AG08395 (cell line): ENCODE measurements around the gene PLEKHA7.
A peak's percentile ranks its signal among the peaks of the same experiment; 100 is the strongest.

Experiments used
- DNase-seq: peaks from one replicate; pipeline ENCODE4 v3.0.0; 2012; ENCODE audit warnings: mixed read lengths, low spot score

Gene PLEKHA7

DNA sequence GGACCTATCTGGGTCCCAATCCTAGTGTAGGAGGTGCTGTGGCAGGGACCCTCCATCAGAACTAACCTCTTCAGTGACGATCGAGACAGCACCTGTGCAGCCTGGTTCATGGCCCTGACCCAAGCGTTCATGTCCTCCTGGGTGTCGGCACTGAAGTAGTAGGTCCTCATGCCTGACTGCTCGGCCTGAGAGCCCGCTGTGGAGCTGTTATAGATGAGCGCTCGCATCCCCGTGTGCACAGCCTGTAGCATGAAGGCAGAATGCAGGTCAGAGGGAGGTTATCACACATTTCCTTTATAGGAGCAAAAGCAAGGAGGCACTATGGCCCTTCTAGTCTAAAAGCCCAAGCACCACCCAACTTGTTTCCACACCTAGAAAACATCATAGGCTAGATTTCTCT, 172.7 kb downstream of the PLEKHA7 start:
- no peak for DNase-seq

DNA sequence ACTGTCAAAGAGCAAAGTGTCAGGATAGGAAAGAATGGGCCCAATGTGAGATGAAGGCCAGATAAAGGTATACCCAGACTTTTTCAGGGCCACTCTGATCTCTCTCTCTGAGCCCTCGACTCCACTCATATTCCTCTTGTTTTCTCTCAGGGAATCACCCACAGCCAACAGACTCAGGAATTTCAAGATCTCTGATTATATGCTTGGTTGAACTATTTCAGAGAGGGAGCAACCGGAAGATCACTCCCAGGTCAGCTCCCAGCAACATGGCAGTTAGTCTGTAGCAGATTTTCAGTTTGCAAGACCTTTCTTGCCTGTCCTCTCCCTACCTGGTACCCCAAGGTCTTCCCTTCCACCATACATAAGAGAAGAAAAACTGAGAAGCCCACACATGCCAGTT, 173.3 kb downstream of the PLEKHA7 start:
- DNase-seq: no peak

DNA sequence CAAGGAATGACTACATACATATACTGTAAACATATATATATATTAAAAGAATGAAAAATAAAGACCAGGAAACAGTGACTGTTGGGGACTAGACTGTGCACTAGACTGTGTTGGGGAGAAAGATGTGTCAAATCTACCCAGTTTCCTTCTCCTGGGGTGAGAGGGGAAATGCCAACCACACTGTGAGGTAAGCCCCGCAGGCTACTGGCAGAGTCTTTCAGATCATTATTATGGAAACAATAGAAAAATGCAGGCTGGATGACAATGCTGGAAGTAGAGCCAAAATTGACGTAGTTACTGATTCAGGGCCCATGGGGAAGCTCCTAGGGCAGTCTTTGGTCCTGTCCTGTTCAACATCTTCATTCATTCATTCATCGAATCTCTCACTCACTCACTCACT, 174.4 kb downstream of the PLEKHA7 start:
- no peak for DNase-seq

DNA sequence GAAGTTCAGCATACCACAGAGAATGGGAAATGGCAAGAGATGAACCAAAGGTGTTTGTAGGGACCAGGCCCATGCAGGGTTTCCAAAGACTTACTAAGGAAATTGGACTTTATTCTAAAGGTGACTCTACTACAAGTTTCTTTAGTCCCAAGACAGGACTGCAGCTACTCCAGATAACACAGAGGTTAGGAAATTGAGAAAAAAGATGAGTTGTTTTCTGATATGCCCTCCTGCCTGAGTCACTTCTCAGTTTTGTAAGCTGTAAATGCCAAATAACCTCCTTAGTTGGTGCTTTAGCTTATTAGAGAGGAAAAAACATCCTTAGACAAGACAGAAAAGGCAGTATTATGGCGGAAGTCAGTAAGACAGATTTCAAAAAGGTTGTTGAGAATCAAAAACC, 179.8 kb downstream of the PLEKHA7 start:
- DNase-seq: no peak

DNA sequence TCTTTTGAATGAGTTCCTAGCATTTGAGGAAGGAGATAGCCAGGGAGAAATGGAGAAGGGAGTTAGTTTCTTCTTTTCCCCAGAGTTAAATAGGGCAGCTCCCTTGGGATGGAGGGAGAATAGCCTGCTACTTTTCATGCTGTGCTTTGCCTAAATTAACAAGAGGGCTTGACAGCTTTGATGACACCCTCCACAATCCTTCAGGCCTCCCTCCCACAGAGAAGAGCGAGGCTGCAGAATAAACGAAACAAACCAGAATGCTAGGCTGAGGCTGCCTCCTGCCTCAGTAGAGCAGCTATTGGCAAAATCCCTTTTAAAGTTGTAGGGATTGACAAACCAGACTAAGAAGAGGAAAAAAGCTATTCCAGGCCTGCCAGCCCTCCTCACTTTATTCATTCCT, 181.2 kb downstream of the PLEKHA7 start:
- no peak for DNase-seq

DNA sequence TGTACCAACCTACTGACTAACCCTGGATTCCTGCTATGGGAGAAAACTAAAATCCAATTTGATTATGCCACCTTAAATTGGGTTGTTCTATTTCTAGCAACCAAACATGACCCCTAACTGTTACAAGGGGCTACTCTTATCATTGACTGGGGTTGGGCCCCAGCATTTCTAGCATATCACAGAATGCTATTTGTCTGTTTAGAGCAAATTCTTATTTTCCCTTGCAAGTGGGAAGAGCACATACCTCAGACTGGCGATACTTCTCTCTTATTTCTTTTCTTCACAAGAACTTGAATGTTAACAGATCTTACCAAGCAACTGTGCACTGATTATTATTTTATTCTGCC, 182.0 kb downstream of the PLEKHA7 start:
- no peak for DNase-seq

DNA sequence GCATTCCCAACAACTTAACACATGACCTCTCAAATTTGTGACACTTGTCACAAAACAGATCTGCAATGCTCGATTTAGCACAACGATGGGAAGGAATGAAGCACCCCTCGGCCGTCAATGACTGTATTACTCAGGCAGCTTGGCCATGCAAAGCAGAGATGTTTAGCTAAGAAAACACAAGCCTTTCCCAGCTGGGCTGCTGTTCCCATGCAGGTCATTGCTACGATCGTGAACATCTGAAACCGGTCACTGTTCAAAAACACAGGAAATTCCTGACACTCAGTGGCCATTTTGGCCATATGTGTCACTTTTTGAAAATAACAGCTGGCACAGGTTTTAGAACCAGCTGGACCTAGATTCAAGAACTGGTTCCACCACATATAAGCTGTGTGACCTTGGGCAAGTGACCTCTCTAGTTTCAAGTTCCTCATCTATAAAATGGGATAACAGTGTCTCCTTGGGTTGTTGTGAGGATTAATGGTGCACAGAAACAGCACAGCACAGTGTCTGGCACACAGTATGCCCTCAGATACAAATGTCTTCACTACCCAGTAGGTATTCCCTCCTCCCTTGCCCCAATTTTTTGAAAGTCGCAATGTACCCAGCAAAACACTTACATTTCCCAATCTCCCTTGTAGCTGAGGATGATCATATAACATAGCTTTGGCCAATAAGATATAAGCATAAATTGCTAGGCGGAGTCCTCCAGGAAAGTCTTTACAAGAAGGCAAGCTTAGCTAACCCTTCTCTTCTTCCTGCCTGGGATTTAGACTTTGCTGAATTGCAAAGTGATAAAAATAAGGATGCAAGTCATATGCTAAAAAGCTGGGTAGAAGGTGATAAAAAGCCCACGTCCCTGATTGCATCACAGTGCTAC, 182.7 kb downstream of the PLEKHA7 start:
- DNase-seq: peak; percentile 14

DNA sequence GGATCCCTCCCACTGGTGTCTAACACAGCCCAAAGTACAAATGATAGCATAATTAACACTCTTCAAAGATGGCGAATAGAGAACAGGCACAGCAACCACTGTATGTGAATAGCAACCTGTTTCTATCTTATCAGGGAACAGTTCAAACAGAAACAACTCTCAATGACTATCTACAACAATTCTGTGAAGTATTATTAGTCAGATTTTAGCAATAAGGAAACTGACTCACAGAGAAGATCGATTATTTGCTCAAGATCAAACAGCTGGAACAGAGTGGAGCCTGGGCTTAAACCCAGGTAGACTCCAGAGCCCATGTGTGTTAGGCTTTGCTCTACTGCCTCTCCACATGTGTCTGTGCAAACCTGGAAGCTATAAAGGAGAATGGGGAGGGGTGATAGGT, 187.1 kb downstream of the PLEKHA7 start:
- DNase-seq: no peak

DNA sequence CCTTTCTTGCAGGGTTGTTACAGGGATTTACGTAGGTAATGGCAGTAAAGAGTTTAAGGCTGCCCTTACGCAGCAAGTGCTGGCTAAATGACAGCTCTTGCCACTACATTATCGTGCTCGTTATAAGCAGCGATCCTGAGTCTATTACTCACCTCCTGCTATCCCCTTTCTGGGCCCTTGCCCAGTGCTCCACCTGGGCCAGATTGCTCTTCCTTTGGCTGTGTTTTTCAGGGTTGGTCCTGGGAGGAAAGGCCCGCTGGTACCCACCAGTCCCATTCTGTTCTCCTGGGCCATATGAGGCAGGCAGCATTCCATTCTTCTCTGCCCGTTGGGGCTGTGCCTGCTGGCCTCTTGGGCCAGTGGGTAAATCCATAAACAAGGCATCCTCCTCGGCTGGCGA, 188.2 kb downstream of the PLEKHA7 start:
- DNase-seq: no peak

DNA sequence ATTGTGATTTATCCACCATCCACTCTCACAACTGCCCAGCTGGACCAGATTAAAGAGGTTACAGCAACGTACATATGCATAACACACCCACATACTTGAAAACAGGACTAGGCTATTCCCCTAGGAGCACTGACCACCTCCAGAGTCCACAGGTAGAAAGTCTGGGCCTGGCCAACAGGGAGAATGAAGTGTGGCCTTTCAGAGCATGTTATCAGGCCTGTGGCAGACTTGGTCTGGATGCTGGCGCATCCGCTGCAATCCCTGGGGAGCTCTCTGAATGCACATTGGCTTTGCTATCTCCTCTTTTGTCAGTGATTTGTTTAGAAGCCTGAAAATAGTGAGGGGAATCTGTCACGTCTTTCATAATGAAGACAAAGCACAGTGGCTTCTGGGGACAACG, 189.1 kb downstream of the PLEKHA7 start:
- DNase-seq: no peak

DNA sequence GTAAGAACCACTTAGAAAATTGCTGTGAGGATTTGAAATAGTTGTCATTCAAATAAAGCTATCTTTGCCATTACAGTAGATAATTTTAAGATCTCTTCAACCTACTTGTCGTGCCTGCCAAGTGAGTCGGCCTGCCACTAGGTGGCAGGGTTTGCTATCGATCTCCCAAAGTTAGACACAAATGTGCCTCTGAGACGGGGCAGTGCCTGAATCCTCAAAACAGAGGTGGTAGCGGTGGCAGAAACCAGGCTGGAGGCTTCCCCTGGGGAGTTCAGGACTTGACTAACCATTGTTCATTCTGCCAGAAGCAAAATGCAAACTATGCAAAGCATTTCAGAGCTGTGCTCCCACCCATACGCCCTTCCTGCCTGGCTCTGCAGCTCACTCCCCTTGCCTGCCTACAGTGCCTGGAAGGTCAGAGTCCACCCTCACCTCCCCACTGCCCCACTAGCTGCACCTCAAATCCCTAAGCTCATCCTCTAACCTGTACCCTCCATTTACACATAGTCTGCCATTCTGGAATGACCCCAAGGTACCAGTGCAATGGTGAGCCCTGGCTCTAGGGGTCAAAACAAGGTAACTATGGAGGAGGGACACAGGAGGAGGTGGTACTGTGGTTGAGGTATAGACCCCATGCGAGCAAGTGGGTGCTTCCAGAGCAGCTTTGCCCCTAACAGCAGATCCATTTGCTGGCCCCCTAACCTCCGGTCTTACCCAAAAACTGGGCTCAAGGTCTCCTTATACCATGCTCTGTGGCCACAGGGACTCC, 193.7 kb downstream of the PLEKHA7 start:
- DNase-seq: peak; percentile 88

DNA sequence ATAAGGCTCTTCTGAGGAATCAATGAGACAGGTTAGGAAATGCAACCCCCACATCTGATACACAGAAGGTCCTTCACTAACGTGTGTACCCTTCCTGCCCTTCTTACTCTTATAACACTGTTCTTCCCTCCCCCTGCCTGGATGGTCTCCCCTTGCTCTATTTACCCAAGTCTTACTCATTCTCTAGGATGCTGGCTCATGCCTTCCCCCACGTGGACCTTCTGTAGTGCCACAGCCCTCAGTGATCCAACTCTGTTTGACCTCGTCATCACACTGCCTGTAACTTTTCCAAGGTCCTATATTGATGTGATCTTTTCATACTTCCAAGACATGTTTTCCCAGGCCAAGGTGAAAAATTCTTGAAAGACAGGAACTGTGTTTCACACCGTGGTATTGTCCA, 195.9 kb downstream of the PLEKHA7 start:
- no peak for DNase-seq

DNA sequence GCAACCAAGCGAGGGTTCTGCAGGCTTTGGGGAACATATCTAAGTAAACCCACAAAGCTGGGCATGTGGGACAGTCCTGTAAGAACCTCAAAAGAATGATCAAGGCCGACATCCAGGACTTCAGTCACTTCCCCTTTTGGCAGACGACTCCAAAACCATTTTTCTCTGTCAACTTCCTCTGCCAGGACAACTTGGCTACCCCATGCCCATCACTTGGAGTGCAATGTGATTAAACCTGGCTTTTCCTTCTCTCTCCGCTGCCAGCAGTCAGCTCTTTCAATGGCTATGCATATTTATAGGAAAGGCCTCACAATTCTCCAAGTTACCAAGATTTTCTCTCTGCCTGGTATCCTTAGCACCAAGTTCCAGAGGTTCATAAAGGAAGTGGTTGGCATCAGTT, 196.9 kb downstream of the PLEKHA7 start:
- no peak for DNase-seq

DNA sequence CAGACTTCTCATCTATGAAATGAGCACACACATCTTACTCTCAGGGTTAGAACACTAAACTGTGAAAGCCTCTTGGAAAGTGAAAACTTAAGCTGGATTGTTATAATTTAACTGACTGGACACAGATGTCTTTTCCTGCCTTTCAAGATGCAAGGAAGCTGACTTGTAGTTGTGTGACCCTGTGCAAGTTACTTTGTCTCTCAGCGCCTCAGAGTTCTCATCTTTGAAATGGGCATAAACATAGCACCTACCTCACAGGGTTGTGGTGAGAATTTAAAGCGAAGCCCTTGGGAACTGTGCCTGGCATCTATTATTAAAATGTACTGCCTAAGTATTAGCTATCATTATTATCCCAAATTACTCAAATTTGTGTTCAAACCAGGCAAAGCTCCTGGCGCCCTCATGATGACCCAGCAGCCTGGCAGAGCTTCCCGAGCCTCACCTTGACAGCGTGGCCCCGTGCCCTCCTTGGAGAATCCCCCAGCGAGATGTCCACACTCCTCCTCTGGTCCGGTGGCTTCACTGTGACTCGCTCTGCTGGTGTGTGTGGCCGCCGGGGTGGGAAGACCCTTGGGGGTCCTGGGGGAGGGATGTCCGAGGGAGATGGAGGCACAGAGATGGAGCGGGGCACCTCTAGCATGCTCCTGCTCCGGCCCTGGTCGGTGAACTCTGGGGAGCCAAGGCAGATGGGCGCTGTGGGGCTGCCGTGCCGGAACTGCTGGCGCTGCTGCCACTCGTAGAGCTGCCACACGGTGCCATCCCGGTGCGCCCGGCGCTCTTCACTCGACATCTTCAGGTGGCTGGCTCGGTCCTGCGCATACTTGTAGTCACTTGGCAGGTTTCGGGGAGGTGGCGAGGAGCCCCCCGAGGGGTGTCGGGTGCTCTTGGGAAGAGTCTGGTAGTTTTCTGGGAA, 197.6 kb downstream of the PLEKHA7 start:
- DNase-seq: no peak

DNA sequence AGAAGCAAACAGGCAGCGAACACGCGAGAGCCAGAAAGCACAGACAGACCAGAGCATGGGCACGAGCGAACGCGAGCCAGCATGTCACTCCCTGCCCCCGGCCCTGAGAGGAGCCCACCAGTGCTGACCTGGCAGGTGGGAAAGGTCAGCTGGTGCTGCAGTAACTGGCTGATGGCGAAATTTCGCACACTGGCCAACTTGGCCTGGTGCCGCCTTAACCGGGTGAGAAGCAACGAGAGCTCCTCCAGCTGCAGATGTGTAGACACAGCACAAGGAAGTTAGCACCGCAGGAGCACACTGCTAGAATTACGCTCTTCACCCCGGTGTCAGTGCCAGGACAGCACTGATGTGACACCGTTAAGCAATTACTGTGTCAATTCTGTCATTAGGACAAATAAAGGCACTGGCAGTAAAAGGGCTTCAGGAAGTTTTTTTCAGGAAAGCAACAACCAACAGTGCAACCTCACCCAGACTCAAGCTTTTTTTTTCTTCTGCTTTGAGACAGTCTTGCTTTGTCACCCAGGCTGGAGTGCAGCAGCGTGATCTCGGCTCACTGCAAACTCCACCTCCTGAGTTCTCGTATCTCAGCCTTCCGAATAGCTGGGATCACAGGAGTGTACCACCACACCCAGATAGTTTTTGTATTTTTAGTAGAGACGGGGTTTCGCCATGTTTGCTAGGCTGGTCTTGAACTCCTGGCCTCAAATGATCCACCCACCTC, 199.0 kb downstream of the PLEKHA7 start:
- peak; percentile 65 for DNase-seq

DNA sequence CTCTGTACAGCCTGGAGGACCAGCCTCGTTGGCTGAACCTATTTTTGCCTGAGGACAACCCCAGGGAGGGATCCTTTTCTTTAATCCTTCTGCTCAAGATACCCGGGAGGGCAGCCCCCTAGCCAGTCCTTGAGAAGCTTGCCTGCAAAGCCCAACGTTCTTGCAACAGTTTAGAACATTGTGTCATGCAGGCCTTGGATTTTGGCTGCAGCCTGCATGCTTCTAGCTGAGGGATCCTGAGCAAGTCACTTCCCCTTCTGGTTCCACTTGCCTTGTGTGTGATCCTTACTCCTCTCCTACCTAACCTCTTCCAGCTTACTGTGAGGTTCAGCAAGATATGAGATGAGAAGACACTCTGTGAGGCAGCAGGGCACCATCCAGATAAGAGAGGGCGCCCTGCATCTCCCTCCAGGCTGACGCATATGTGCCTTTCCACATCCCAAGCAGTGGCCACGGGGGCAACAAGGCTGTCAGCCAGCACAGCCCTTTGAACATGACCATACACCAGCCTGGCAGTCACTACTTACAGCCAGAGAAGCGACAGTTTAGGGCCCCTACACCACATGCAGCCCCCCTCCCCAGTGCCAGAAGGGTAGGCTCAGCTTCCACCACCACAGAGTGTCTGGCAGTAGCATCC, 199.7 kb downstream of the PLEKHA7 start:
- DNase-seq: no peak

DNA sequence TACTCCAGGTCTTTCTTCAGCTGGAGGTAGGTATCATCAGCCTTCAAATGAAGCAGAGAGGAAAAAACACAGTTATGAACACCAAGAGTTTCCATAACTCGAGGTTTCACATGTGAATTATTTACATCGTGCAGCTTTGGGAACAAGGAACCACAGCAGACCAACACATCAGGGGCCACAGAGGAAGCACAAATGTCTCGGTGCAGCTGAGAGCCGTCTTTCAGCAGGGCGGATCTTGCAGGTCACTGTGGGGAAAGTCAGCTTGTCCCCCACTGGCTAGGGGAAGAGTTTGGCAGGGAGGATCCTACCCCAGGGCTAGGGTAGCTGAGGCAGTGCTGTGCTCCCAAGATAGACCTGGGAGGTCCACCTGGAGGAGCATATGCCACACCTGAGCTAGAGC, 201.1 kb downstream of the PLEKHA7 start:
- DNase-seq: no peak

DNA sequence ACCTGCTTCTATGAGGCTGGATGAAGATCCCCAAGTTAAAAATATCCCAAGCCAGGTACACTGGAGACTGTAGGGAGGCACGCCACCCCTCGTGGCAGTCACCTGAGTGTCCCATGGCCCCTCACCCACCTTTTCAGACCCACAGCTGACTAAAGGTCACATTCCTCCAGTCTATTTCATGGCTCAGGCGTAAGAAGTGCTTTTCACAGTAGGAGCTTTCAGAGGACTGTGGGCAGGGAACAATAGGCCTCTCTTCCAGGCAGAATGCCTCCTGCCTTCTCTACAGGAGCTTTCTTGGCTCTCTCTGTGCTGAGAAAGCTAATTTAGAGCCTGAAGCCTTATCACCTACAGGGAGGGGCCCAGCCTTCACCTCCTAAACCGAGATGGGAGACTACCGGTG, 201.9 kb downstream of the PLEKHA7 start:
- no peak for DNase-seq

DNA sequence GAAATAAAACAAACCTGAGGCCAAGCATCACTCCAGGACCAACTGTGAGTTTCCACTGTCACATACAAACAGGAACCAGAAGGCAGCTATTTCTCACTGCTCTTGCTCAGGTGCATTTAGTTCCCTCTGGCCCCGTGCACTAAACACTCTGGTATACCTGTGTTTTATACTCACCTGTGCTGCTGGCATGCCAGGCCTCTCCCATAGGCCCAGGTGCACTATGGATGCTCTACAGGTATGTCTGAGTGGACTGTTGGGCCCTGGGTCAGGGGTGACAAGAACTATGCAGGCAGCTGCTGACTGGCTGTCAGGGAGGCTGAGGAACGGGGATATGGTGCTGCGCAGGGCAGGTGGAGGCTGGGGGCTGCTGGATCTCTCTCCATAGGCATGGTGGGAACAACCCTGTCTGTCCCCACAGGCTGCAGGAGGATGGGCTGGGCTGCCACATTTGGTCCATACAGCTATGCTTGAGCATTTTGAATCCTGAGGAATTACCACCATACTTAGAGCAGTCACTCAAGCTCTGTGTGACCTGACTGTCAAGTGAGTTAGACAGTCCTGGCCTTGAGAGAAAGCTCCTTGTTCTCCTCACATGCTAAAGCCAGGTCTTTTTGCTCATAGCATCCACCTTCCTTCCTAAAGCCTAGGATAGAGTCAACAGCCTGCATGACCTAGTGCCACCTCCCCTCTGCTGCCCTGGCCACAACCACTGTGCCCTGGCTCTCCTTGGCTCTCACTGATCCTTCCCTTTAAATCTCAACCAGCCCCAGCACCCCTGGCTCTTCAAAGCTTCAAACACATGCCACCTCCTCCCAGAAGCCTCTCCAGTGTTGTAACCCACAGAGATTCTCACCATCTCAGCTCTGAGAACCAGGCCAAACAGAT, 202.8 kb downstream of the PLEKHA7 start:
- no peak for DNase-seq
